Skin of body (tissue), 2 donors: ENCODE data around the gene NET1. TPM values are rescaled to one million over a fixed set of nuclear protein-coding genes. Genes with fewer than 3 reads are reported as not detected.

Experiments used
- DNase-seq: peaks from one replicate; lab custom pipeline; 2025; lab: John Stamatoyannopoulos, UW
- total RNA-seq: library from RNA; depleted of rRNA; stranded (reverse); fragments of >200 nt; gene quantifications from one replicate; pipeline ENCODE4 v1.2.3, GENCODE V29; 2014

Gene NET1
- total RNA-seq, 1 donor from 2014 or later, result 145 TPM

DNA sequence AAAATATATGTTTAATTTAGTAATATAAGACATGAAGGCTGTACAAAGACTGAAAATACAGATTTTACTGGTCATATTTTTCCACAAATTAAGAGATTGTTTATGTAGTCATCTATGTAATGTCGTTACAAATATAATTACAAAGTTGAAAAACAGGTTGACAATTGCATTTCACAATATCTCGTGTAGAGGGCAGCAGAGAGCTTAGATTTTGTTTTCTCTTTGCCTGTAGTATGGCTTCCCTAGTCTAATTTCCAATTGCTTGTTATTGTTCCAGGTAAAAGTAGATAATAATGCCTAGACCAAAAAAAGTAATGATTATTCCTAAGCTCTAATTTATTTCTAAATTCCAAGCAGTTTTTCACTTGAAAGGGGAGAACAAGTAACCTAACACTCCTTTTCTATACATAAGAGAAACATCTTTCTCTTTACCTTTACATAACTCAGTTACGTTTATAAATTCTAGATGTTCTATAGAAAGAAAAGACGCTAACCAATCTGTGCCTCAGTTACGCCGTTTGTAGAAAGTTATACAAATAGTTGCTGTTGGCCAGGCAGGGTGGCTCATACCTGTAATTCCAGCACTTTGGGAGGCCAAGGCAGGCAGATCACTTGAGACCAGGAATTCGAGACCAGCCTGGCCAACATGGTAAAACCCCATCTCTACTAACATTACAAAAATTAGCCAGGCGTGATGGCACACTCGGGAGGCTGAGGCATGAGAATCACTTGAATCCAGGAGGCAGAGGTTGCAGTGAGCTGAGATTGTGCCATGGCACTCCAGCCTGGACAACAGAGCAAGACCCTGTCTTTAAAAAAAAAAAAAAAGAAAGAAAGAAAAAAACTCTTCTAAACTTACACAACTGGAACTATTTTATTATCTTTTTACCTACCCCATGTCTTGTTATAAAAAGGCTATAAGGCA, 30.0 kb downstream of the NET1 start:
- peak; percentile 71 for DNase-seq

DNA sequence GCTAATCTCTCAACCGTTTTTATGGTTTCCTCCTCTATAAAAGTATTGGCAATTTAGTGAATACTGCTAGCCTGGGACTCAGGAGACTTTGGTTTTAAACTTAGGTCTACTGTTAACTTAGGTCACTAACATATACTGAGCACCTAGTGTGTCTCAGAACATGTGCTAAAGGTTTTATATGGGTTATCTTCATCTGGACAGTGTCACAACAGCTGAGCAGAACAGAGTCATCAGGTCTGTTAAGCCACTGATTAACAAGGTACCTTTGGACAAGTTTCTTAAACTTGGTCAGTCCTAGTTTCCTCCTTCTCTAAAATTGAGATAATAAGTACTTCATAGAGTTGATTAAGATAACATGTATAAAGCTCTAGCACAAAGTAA, 30.6 kb downstream of the NET1 start:
- no peak for DNase-seq

DNA sequence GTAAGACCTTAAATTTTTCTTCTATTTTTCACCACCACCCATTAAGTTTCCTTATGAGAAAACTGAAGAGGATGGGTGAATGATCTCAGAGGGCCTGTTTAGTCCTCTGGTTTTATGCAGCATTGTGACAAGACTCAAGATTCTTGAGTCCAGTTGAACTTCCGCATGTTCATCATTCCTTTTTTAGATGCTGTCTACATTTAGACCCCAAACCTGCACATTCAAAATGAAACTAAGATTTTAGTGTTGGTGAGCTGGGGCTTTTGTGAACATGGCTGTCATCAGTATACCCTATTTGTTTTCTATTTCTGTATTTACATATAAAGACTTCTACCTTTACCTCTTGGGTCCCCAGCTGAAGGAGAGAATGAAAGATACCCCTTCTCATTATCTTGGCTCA, 31.1 kb downstream of the NET1 start:
- no peak for DNase-seq

DNA sequence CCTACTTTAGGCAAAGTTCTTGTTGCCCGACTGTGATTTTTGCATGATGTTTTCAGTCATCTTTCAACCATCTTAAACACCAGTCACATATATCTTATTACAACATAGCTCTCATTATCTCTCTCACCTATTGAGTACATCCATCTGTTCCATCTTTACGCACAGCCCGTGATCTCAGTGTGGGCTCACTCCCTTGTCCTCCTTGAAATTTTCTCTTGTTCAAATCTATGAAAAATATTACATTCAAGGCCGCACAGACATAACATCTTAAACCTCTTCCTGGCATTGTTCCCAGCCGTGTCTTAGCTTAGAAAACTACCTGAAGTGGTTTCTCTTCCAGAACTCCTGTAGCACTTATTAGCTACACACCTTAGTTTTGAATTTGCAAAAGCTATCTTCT, 32.6 kb downstream of the NET1 start:
- no peak for DNase-seq

DNA sequence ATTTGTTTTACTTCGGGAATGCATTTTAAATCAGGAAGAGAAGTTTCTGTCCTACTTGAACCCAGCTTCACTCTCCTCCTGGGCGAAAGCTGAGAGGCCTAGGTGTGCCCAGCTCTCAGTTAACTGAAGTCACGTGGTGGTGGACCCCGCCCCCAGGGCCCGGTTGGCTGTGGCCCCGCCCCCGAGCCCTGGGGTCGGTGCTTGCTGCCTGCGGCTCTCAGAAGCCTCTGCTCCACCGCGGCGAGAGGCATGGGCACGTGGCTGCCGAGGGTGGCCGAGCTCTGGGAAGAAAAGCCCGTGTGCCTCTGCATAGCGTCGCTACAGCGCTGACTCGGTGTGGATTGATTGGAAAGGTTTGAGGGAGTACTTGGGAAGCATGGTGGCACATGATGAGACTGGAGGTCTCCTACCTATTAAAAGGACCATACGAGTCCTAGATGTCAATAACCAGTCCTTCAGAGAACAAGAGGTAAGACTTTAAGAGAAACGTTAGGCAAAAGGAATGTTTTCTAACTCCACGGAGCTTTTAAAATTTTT, 34.1 kb downstream of the NET1 start:
- DNase-seq, result peak; percentile 80

DNA sequence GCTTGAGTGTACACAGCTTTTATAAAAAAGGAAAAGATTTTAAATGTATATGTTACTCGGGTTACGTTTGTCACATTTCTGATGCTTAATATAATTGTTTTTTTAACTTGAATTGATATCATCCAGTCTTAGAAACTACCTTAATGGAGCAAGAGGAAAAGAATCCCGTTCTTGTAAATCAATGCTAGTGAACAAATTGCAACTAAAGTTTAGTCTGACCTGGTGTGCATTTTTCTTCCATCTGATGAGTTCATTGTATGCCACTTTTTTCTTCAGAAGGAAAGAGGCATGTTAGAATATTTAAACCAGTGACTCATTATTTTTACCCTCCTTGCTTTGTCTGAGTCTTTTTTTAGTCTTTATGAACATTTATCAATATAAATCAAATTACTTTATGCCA, 34.7 kb downstream of the NET1 start:
- peak; percentile 55 for DNase-seq

DNA sequence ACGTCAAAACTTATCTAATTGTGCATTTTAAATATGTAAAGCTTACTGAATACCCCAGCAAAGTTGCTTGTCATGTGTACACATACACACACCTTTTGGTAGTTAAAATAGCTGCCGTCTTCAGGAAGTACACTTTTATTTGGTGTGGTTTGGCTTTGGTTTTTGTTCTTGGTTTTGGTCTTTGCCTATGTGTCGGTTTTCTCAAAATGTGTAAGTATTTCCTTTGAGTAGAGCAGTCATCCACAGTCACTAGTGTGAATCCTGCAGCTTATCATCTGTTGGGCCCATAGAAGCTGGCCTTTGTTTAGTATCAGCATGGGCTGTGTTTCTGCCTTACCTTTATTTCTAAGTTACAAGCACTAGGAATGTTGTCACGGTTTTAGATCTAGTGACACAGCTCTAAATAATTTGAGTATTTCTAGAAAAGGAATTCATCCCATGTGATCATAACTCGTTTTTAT, 35.3 kb downstream of the NET1 start:
- peak; percentile 32 for DNase-seq

DNA sequence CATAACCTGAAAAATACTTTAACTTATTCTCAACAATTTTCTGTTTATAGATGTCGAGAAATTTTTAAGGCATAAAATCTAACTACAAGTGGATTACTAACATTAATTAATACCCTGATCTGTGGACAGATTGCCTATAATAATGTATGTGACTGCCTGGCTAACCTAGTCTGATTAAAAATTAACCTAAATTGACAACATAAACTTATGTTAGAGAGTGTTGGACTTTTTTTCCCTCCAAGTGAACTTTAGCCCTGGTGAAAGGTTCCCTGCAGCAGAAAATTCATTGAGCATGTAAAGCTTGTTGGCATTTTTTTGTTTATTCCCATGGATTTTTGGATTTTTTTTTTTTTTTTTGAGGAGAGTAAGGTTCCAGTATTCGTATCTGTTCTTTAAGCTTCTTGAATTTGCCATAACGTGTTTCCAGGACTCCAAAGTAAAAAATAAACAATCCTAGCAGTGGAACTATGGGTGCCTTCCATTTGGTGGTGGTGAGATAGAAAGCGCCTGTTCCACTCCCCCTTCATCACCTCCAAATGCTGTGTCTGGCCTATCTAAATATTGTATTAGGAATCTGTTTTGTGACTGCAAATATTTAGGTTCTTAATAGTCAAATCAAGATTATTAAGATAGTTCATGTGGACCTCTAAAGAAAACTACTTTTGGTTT, 36.1 kb downstream of the NET1 start:
- DNase-seq, result no peak

DNA sequence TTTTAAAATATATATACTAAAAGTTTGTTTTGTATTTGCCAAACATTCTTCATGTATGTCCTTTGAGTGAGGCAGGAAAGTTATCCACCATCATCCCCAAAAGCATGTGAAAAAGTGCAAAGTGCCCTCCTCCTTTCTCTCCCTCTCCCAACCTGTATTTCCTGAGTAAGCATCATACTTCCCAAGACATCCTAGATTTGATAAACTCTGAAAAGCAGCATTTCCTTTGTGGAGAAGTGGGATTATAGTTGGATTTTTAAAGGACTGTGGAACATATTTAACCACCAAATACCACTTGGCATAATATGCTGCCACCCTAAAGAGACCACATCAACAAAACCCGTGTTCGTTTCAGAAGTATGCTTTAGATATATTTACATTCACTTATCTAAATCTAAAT, 36.9 kb downstream of the NET1 start:
- DNase-seq, result no peak

DNA sequence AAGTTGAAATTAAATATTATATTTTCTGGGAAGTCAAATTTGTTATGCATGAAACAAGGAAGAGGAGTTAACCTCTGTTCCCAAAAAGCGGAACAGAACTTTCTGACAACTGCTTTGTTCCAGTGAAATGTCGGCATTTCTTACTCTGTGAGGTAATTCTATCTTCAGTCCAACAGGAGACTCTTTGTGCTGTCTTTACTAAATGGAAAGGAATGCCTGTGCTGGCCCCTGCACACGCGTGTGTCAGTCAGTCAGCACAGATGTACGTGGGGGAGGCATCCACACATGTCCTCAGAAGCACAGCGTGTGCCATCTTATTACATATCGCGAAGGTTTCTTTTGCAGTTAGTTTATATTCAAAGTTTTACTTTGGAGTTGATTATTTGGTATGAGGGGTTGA, 37.5 kb downstream of the NET1 start:
- DNase-seq, result peak; percentile 79

DNA sequence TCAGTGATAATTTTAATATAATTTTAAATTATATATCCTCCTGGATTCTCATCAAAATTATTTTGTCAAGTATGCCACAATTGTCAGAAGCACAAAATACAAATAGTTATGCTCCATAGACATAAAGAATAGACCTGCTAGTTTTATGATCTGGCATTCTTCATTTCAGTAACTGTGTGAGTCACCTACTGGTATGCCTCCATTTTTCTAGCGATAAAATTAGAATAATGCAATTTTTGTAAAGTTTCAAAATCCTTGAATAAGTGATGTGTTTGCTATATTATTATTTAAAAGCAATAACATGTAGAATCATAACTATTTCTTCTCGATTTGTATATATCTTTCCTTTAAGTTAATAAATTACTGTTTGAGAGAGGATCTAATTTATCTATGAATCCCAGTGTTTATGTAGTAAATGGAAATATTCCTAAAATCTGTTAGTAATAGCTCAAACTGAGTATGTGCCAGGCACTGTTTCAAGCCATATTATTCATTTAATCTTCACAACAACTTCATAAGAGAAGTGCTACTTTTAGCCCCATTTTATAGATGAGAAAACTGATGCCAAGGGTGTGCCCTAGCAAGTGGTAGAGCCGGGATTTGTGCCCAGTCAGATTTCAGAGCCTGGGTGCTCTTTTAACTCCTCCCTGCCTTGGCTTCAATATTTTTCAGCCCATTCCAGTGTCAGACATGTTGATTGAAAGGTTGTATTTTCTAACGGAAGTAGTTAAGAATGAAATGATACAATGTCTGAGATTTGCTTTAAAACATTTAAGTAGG, 38.4 kb downstream of the NET1 start:
- DNase-seq, result peak; percentile 19

DNA sequence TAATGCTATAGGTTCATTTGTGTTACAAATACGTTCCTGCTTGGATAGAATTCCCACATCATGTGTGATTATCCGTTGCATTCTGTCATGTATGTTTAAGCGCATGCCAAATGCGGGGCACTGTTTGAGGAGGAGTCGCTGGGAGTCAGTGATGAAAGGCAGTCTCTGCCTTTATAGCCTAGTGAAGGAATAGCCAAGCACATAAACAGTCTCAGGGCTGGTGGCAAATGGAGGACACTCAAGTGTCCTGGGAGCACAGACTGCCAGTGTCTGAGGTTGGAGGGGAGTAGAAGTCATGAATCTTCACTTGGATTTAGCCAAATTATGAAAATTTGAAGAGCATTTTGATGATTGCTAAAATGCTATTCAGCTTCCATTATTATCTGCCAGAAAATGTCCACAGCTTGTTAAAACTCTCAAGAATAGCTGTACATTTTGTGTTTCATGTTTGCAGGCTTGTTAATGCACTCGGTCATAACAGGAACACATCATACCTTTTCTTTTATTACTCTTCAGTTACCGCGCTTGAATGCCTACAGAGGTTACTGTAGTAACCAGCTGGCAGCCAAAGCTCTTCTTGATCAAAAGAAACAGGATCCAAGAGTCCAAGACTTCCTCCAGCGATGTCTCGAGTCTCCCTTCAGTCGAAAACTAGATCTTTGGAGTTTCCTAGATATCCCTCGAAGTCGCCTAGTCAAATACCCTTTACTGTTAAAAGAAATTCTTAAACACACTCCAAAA, 41.6 kb downstream of the NET1 start:
- no peak for DNase-seq

DNA sequence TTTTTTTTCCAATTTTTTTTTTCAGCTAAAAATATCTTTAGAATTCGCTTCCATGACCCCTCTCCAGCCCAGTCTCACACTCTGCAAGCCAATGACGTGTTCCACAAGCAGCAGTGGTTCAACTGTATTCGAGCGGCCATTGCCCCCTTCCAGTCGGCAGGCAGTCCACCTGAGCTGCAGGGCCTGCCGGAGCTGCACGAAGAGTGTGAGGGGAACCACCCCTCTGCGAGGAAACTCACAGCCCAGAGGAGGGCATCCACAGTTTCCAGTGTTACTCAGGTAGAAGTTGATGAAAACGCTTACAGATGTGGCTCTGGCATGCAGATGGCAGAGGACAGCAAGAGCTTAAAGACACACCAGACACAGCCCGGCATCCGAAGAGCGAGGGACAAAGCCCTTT, 44.2 kb downstream of the NET1 start:
- no peak for DNase-seq

DNA sequence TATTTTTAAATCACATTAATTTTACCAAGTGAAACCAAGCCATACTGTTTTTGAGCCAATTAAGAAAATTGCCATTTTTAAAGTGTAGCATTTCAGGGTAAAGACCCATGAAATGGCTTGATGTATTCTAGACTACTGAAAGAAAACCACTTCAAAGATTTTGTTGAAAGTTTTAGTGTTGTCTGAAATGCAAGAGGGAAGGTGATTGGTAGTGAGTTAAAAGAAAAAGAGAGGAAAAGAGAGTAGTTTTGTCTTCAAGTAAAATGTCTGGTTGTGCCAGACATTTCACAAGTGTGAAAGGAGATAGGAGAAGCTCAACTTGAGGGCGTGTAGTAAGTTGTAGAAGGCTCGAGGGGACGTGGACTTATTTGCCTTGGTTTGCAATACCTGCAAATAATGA, 45.4 kb downstream of the NET1 start:
- no peak for DNase-seq

DNA sequence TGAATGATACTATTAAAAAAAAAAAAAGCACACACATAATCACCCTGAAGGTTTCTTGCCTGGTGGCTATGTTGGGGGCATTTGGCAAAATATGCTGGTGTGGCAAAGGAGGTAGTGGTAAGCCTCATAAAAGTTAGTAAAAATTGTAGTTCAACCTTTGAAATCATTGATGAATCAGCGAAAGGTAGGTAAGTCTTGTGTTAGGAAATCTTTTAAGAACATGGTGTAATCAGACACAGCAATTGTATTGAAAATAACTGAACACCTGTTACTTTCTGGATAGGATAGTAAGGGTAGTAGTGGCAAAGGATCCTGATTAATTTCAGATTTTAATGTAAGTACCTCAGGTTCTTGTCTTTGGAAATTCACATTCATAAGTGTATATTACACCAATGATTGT, 46.1 kb downstream of the NET1 start:
- DNase-seq, result no peak

DNA sequence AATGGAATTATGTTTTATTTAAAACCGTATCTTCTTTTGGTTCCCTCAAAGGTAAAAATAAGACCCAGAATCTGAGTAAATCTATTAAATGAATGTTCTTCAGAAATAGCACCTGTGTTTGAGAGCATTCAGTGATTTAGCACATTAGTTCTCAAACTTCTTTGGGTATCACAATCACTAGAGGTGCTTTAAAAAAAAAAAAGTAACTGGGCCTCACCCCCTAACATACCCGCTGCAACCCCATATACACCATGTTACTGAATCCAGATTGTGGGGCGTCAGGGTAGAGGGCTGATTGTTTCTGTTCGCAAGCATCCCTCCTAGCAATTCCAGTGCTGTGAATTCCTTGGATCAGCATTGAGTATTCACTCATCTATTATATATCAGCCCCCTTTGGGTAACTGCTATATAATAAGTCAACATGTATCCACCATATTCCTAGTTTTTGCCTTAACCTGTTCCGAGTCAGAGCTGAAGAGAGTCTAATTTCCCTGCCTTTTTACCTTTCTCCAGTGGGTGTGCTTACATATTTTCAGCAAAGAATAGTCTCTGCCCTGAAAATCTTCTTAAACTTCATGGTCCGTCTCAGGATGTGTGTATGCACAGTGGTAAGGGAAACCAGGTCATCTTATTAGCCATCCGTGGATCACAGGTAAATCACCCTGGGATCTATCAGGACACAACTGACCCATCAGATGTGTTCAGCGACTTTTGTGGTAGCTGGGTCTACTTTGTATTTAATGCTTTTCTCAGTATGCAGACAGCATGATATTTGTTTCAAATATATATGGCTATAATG, 46.8 kb downstream of the NET1 start:
- no peak for DNase-seq

DNA sequence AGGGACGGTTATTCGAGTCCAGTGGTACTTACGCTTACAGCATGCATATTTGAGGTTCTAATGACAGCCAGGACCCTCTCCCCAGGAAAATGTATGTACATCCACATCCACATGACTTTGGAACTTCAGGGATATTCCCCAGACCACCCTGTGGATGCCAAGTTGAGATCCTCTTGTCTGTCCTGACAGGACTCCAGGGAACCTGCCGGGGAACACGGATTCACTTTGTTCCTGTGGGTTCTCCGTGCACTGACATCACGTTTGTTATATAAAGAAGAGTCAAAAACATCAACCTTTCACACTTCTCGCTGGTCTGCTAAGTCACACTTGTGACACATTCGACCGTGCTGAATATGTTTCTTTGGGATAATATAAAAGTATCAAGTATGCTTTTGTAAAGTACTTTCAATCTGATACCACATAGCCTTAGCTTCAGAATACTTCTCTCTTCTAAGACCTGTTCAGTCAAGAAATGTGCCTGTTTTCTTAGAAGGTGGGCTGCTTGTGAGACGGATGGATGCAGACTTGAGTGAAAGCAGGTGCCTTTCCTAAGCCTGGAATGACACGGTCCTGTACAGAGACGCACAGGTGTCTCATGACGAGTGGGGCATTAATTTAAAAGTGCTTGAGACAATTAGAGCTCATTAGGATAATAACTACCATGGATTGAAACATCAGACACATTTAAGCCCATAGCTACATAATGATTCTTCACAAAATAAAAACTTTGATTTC, 48.3 kb downstream of the NET1 start:
- no peak for DNase-seq

DNA sequence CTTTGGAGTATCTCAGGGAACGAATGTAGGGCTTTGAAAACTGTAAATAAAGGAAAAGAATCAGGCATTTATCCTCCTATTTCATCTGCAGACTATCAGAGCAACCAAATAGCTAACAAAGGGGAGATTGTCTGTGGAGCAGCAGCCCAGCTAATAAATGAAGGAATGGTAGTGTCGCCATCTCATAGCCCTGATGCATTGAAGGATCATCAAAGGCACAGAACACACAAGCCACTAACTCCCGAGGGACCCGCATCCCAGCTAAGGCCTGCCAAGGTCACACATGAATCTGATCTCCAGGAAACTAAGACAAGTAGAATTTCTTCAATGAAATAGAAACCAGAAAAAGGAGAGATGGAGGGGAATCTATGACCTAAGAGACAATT, 48.8 kb downstream of the NET1 start:
- DNase-seq, result peak; percentile 21
